HG02678 (cell line): ENCODE measurements around the gene C2CD5.
"Not testable (repeated sequence)": the region's sequence is repeated elsewhere in the genome, so short reads cannot be mapped to it uniquely, and the experiment has no call there.

Source experiments
- ATAC-seq: cut with Tn5 transposase; IDR thresholded peaks from one replicate; pipeline ENCODE4 v1.9.1; 2021; ENCODE audit warnings: mild to moderate bottlenecking, moderate library complexity; ENCODE audit not compliant: unreplicated experiment

Gene C2CD5

GRCh38 chr12:22544038-22544979, at the start of gene C2CD5:
C2CD5 (minus strand) TSS chr12:22544542; CDS start chr12:22544150, 392 bp downstream.
- peak; percentile 79 for ATAC-seq

- no peak for ATAC-seq
These were observed 49.5 kb upstream of the C2CD5 start for GRCh38 chr12:22593864-22594263.

DNA sequence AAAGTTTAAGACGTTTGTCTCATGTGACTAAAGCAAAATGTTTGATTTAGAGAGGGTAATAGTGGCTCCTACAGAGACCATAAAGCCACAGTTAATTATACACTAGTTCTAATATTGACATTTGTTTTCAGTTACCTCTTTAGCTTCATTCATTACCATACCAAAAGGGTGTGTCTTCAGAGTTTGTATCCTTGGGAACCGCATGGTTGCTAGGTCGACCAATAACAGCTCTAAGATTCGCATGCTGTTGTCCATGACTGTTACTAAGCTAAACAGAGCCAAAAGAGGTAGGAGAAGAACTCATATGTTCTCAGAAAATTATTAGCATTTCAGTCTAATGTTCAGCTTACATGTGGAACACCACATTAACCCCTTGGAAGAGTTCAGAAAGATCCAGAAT, 44.5 kb upstream of the C2CD5 start:
- no peak for ATAC-seq

GRCh38 chr12:22578328-22578727, 34.0 kb upstream of the C2CD5 start:
- ATAC-seq: no peak

DNA sequence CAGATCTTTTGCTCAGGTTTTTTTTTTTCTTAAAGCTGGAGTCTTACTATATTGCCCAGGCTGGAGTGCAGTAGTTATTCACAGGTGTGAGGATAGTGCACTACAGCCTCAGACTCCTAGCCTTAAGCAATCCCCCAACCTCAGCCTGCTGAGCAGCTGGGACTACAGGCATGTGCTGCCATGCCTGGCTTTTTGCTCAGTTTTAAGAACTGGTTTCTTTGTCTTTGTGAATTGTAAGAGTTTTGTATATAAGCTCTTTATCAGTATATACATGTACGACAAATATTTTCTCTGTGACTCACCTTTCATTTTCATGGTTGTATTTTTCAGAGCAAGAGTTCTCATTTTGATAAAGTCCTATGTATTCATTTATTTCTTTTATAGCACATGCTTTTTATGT, 33.3 kb upstream of the C2CD5 start:
- no peak for ATAC-seq

DNA sequence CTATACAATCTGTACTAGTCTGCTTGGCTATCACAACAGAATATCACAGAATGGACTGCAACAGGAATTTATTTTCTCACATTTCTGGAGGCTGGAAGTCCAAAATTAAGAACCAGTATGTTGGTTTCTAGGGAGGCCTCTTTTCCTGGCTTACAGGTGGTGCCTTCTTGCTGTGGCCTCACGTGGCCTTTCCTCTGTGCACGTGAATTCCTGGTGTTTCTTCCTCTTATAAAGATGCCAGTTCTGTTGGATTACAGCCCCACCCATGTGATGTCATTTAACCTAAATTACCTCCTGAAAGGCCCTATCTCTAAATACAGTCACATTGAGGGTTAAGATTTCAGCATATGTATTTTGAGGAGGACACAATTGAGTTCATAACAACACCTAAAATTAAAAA, 32.1 kb upstream of the C2CD5 start:
- ATAC-seq: no peak

GRCh38 chr12:22576065-22576464, 31.7 kb upstream of the C2CD5 start:
- no peak for ATAC-seq

DNA sequence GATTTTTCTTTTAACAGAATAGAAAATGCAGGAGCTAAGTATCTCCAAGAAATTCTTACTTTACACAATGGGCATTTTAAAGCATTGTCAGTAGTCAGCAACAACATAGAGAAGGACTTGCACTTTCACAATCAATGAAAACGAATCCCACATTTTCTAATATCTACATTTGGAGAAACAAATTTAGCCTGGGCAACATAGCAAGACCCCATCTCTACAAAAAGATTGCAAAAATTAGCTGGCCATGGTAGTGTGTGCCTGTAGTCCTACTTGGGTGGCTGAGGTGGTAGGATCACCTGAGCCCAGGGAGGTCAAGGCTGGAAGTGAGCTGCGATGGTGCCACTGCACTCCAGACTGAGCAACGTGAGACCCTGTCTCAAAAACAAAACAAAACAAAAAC, 30.6 kb upstream of the C2CD5 start:
- no peak for ATAC-seq

GRCh38 chr12:22573181-22573580, 28.8 kb upstream of the C2CD5 start:
- ATAC-seq: no peak

- no peak for ATAC-seq
These were observed 24.9 kb upstream of the C2CD5 start for GRCh38 chr12:22569253-22569652.

GRCh38 chr12:22562036-22563028, 18.0 kb upstream of the C2CD5 start:
- no peak for ATAC-seq

- not testable (repeated sequence) for ATAC-seq
These were observed 10.4 kb upstream of the C2CD5 start for GRCh38 chr12:22554750-22555149.

DNA sequence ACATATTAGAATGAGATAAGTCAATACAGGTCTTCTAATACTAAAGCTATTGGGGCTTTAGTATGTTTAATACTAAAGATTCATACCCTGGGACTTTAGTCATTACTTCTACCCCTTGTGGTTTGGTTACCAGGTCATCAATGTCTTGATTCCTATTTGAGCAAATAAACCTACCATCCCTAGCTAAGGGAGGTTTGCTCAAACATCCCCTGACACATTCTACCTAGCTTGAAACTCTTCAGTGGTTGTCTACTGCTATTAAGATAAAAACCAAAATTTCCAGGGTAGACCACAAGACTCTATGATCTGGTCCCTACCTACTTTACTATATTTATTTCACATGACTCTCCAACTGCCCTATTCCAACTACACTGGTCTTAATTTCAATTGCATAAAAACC, 7.3 kb upstream of the C2CD5 start:
- ATAC-seq: no peak

GRCh38 chr12:22545255-22545654, 913 bp upstream of the C2CD5 start:
- ATAC-seq: no peak

DNA sequence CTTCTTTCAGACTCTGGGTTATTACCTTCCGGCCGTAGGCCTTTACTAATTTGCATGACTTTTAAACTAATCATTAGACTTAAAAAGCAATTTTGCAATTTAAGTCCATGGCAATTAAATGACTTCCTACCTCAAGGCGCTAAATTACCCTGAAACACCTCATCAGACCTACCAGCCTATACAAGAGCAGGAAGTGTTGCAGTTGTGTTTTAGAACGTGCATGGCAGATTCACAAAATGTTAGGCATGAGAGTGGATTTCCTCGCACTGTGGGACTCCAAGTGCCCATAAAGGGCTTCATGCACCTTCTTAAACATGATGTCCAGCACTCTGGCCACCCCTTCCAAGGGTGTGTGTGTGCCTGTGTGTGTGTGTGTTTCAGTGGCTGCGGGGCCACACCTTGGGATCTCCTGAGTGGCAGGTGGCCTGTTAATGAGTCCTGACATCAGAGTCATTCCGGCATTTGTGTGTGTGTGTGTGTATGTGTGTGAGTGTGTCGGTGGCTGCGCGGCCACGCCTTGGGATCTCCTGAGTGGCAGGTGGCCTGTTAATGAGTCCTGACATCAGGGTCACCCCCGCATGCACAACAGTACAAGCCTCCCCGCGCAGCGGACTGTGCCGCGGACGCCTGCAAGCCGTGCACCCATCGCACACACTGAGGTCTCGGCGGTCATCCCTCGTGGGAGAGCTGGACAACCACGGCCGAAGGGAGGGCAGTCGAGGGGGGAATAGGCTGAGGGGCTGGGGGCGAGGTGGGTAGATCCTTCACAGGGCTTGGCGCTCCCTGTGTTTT, 900 bp downstream of the C2CD5 start:
- peak; percentile 41 for ATAC-seq

DNA sequence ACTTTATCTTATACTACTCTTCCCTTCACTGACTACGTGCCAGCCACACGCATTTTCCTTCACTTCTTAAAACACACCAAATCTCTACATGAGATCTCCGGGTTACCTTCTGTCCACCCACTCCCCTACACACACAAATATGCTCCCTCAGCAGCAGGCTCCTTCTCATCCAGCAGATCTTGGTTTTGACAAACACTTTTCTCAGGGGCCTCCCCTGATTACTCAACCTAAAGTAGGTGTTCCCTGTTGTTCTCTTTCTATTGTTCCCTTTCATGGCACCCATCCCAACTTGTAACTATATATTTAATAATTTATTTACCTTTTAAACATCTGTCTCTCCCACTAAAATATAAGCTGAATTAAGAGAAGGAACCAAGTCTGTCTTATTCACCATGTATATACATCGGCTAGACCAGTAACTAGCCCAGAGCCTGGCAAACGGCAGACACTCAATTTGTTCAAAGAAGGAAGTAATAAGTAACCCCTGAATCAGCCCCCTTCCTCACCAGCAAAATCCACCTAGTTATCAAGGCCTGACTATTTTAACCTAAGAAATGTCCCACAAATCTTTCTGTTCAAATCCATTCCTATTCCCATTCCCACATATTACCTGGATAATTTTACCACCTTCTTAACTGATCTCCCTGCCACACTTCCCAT, 2.7 kb downstream of the C2CD5 start:
- no peak for ATAC-seq

- ATAC-seq: no peak
These were observed 5.3 kb downstream of the C2CD5 start for GRCh38 chr12:22539055-22539454.

DNA sequence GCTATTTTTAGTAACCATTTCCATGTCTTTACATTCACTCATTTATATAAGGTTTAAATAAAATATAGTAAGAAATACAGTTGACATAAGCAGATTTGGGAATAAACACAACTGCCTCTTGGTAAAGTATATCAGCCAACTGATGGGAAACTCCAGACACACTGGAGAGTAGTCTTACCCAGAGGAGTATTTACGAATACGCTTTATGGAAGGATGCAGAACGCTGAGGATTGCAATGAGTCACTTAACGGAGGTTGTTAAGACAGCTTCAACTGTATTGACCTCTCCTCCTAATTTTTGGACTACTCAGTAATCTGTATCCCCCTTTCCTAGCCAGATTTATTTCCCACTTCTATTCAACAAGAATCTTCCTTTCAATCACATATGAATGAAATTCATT, 6.0 kb downstream of the C2CD5 start:
- ATAC-seq: no peak

DNA sequence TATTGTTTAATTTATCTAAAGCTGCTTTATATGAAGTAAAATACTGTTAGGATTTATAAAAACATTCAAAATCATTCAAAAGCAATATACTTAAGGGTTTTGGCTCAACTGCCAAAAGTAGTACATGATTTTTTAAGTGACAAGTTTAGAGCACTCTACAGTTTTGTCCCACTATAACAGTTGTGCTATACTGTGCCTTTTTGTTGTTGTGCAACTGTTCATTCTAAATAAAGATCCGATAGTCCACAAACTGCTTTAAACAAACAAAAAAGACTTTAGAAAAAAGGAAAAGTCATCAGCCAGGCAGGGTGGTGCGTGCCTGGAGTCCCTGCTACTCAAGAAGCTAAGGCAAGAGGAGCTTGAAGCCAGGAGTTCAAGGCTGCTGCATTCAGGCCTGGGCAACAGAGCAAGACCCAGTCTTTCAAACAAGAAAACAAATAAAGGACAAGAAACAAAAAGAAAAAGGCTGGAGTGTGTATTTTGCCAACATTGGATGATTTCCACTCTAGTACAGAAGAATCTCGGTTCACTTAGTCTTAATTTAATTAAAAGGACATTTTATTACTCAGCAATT, 7.3 kb downstream of the C2CD5 start:
- no peak for ATAC-seq
